NCI-H774 (cell line): ENCODE data around the gene MYO6.

Experiments
- DNase-seq: peaks from one replicate; lab custom pipeline; 2025; lab: John Stamatoyannopoulos, UW

Gene MYO6

DNA sequence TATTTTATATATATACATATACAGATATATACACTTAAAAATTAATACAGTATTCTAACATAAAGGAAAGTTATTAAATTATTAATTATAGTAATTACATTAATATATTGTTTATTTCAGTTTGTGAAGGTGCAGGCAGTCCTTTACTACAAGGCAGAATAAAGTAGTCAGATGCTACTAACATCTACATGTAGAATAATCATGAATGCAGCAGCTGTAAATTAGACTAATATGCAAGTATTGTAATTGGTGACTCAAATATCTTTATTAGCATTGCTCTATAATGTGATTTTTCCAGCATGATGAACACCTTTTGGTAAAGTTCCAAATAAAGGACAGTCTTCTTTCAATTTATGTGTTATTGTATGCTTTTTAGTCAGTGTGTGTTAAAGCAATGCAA, 17.3 kb downstream of the MYO6 start:
- no peak for DNase-seq

GRCh38 chr6:75770844-75771243, 21.8 kb downstream of the MYO6 start:
- DNase-seq: no peak

DNA sequence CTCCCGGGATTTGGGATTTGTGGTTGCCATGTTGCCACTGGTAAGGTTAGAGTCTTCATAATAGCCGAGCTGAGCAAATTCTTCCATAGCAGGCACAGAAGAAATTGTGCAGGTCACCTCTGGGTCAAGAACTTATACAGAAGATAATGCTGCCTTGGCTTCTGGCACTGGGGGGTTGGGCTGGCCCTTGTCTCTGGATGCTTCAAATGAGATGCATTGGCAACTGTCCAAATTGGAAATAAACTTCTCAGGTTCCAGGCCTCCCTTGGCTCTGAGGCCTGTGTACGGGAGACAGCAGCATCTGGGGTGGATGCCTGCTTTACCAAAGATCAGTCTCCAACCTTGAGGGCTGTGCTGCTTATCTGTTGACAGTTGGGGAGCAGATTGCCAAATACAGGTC, 26.2 kb downstream of the MYO6 start:
- no peak for DNase-seq

DNA sequence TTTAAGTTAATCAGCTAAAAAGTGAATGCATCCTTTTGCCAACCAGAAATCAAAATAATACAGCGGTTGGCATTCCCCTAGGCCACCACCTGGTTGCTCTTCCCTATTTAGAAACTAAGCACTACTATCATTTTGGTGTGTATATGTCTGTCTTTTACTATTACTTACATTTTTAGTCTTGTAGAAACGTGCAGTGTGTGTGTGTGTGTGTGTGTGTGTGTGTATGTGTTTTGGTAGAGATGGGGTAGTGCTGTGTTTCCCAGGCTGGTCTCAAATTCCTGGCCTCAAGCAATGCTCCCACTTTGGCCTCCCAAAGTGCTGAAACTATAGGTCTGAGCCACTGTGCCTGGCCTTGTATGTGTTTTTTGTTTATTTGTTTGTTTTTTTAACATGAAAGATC, 27.4 kb downstream of the MYO6 start:
- DNase-seq: no peak

GRCh38 chr6:75778757-75779156, 29.7 kb downstream of the MYO6 start:
- no peak for DNase-seq

GRCh38 chr6:75786152-75786551, 37.1 kb downstream of the MYO6 start:
- no peak for DNase-seq

DNA sequence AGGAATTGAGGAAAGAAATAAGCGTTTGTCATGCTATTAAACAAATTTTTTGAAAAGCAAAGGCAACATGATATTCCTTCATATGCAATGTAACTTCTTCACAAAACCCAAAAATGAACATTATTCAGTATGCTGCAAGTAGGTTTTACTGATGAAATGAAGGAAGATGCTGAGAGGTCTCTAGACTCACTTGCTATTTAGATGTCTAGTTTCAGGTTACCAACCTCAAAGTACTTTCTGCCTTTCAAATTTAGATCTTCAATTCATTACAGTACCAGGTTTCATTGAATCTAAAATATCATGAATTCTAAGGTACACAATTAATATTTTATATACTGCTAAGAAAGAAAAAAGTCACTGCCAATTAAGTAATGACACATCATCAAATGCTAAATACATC, 39.9 kb downstream of the MYO6 start:
- DNase-seq: no peak

DNA sequence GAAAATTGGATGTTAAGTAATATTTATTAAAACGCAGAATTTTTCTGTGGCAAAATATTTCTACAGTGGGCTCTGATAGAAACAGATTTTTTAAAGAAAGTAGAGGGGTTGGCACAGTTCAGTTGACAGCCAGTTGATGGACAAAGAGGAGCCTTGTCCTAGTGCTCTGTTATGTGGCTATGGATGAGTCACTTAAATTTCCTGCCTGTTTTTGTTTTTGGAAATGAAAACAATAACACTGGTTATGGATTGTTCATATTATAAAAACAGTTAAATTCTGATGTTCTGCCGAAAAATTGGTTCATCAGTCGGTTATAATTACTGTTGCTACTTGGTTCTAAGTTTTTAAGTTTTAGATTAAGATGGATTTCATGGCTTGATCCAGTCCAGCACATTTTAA, 42.8 kb downstream of the MYO6 start:
- no peak for DNase-seq

DNA sequence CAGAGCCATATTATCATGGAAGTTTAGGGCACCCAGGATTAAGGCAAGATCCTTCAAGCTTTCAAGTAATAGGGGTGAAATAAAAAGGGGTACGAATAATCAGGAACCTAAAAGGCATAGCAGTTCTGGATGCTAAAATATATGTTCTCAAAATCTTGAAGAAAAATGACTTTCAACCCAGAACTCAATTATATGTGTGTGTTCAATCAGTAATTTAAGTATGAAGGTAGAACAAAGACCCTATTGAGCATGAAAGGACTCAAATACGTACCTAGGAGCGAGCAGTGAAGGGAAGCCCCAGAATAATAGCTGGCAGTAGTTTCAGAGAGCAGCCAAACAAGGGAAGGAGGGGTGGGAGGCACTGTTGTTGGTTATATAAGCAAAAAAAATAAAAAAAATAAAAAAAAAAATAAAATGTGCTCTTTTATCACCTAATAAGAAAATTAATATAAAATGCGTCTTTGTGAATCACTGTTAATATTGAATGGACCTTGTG, 45.4 kb downstream of the MYO6 start:
- DNase-seq: no peak

- DNase-seq: no peak
Measured at GRCh38 chr6:75794954-75795739, 46.1 kb downstream of the MYO6 start.

GRCh38 chr6:75796723-75797122, 47.7 kb downstream of the MYO6 start:
- no peak for DNase-seq

DNA sequence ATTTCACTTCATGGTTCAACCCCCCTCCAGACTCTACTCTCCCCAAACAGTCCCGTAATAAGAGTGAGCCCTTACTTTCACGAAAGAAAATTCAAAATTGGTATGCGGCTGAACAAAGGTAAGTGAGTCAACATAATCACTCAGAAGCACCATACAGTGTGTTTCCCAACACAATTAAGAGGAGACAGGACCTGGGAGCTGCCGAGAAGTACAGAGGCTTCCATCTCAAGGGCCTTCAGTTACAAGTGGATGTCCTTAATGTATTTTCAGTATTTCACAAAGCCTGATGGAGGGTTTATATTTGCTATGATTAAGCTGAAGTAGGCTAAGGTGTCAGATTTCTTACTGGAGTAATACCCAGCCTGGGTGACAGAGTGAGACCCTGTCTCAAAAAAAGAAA, 51.1 kb downstream of the MYO6 start:
- no peak for DNase-seq

DNA sequence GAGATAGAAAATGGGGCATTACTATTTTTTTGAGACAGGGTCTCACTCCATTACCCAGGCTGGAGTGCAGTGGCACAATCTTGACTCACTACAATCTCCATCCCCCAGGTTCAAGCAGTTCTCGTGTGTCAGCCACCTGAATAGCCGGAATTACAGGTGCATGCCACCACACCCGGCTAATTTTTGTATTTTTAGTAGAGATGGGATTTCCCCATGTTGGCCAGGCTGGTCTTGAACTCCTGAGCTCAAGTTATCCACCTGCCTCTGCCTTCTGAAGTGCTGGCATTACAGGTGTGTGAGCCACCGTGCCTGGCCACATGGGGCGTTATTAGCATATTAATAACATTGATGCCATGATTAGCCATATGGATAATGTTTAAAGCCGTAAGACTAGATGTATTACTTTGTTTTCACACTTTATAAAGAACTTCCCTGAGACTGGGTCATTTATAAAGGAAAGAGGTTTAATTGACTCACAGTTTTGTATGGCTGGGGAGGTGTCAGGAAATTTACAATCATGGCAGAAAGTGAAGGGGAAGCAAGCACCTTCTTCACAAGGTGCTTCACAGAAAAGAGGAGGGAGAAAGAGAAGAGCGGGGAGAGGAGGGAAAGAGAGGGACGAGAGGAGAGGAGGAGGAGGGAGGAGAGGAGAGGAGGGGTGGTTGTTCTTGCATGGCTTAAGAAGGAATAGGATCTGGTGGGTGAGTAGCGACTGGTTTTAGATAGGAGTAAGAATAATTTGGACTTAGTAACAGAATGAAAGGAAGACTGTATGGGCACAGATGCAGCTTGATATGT, 51.9 kb downstream of the MYO6 start:
- no peak for DNase-seq

GRCh38 chr6:75802366-75802765, 53.3 kb downstream of the MYO6 start:
- DNase-seq: no peak

GRCh38 chr6:75808507-75808906, 59.5 kb downstream of the MYO6 start:
- no peak for DNase-seq

DNA sequence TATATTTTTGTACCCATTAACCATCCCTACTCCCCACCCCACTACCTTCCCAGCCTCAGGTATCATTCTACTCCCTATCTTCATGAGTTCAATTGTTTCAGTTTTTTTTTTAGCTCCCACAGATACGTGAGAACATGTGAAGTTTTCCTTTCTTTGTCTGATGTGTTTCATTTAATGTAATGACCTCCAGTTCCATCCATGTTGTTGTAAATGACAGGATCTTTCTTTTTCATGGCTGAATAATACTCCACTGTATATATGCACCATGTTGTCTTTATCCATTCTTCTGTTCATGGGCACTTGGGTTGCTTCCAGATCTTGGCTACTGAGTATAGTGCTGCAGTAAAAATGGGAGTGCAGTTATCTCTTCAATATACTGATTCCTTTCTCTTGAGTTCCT, 63.5 kb downstream of the MYO6 start:
- no peak for DNase-seq

GRCh38 chr6:75813476-75814250, 64.6 kb downstream of the MYO6 start:
- DNase-seq: no peak

DNA sequence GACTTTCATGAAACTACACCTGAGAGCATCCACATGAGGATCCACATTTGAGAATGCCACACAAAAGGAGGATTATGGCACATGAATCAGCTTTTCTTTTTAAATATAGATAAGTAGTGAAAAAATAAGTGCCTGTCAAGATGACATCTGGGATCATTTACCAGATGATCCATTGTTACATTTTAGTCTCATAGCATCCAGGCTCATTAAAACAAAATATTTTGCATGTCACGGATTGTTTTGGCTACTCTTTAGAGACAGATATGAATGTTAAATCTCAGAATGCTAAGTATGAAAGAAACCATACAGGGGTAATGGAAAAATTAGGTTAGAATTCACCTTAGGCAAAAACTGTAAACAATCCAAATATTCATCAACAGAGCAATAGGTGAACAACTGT, 66.7 kb downstream of the MYO6 start:
- no peak for DNase-seq

GRCh38 chr6:75818098-75818855, 69.2 kb downstream of the MYO6 start:
- DNase-seq: no peak

GRCh38 chr6:75819776-75820487, 70.9 kb downstream of the MYO6 start:
- DNase-seq: no peak

GRCh38 chr6:75824160-75824559, 75.1 kb downstream of the MYO6 start:
- DNase-seq: no peak
